Thyroid gland (tissue), 4 donors: ENCODE measurements around the gene SYT1. TPM values are rescaled to one million over a fixed set of nuclear protein-coding genes. Genes with fewer than 3 reads are reported as not detected.

Experiments used
- DNase-seq, 2 donors: peaks; one replicate each; pipeline ENCODE4 v3.0.0-alpha.2; 2019
- H3K27ac ChIP-seq, 3 donors: fragments of 200-600 bp; sonication (generic); 1 replicate in 2 of 3; 2 replicates in 1 of 3; pipeline ENCODE4 v1.5.1; 2016 to 2019; ENCODE audit warnings: mild to moderate bottlenecking in 1 of 3, moderate library complexity in 1 of 3
- H3K27me3 ChIP-seq: fragments of 200-600 bp; sonication (generic); one replicate; pipeline ENCODE4 v1.5.1; 2019
- H3K36me3 ChIP-seq, 2 donors: fragments of 200-600 bp; sonication (generic); one replicate each; pipeline ENCODE4 v1.5.1; 2016 to 2019
- H3K4me1 ChIP-seq, 2 donors: fragments of 200-600 bp; sonication (generic); one replicate each; pipeline ENCODE4 v1.5.1; 2017 to 2019
- H3K4me3 ChIP-seq, 3 donors: fragments of 200-600 bp; sonication (generic); replicated peaks in 1 of 3; 1 replicate in 2 of 3; 2 replicates in 1 of 3; pipeline ENCODE4 v1.5.1; 2016; ENCODE audit warnings: mild to moderate bottlenecking in 1 of 3
- H3K9me3 ChIP-seq: fragments of 200-600 bp; sonication (generic); one replicate; pipeline ENCODE4 v1.5.1; 2017
- CTCF ChIP-seq, 6 experiments: fragments of 200-600 bp in 3 of 6; fragments of 450-650 bp in 3 of 6; sonication (generic) in 3 of 6; IDR thresholded peaks; one replicate each; pipeline ENCODE4 v1.5.1; 2016 to 2019; ENCODE audit warnings: antibody characterized with exemption in 6 of 6, mild to moderate bottlenecking in 2 of 6, inconsistent platforms in 1 of 6, moderate library complexity in 1 of 6
- POLR2A ChIP-seq, 2 donors: fragments of 450-650 bp; IDR thresholded peaks; one replicate each; pipeline ENCODE4 v1.6.1; 2017; ENCODE audit warnings: antibody characterized with exemption in 2 of 2, mild to moderate bottlenecking in 2 of 2, moderate library complexity in 1 of 2
- WGBS, 2 donors: methylation state at CpG; one replicate each; pipeline ENCODE4 v1.1.5; 2017; 5-methylcytosine and 5-hydroxymethylcytosine counted together
- intact Hi-C: fragments of 100-400 bp; cut with DNase I; formaldehyde crosslinking; loops from one replicate; pipeline ENCODE4 v1.15.1; 2023
- total RNA-seq, 4 donors: library from RNA; depleted of rRNA; stranded (reverse); fragments of >200 nt; gene quantifications; one replicate each; pipeline ENCODE4 v1.2.3, GENCODE V29; 2016

Gene SYT1
- total RNA-seq, 4 donors from 2014 or later: 0.58 to 2.4 (median 1.2) TPM

- no peaks in the 10 kb centered on the region for H3K36me3 ChIP-seq
- DNase-seq: no peak
- intact Hi-C loops: no loop called here
- H3K27me3 ChIP-seq: no peaks in the 10 kb centered on the region
- no peaks in the 10 kb centered on the region for H3K4me1 ChIP-seq
- H3K9me3 ChIP-seq: no peaks in the 10 kb centered on the region
- H3K27ac ChIP-seq: no peak overlapping the region
- no peak for TF ChIP-seq CTCF (IDR thresholded peaks at IDR 0.05)
- TF ChIP-seq POLR2A (IDR thresholded peaks at IDR 0.05): no peak
- H3K4me3 ChIP-seq: no peak overlapping the region
- WGBS, 2 donors: 87 to 90% methylated on average over 3 of the region's 3 CpGs
Measured at GRCh38 chr12:79048962-79049361, 184.4 kb downstream of the SYT1 start.

GRCh38 chr12:79053394-79053793, 188.8 kb downstream of the SYT1 start:
- 96 to 98% methylated on average over 3 of the region's 3 CpGs for WGBS, 2 donors
- Histone ChIP-seq H3K4me1 (no peaks in the 10 kb centered on the region), H3K36me3 (no peaks in the 10 kb centered on the region), H3K4me3 (no peak overlapping the region), H3K27ac (no peak overlapping the region), H3K9me3 (no peaks in the 10 kb centered on the region), H3K27me3 (no peaks in the 10 kb centered on the region)
- TF ChIP-seq POLR2A (IDR thresholded peaks at IDR 0.05) (no peak), CTCF (IDR thresholded peaks at IDR 0.05) (no peak)
- intact Hi-C loops: no loop called here
- no peak for DNase-seq

- intact Hi-C loops: no loop called here
- WGBS, 2 donors: 75 to 85% methylated on average over 3 of the region's 3 CpGs
- no peaks in the 10 kb centered on the region for H3K9me3 ChIP-seq
Measured at GRCh38 chr12:79055926-79056674, 191.5 kb downstream of the SYT1 start.

GRCh38 chr12:79056775-79057174, 192.2 kb downstream of the SYT1 start:
- no peak overlapping the region for H3K4me3 ChIP-seq
- no peaks in the 10 kb centered on the region for H3K27me3 ChIP-seq
- intact Hi-C loops: no loop called here
- no peak overlapping the region for H3K27ac ChIP-seq
- TF ChIP-seq POLR2A (IDR thresholded peaks at IDR 0.05): no peak
- no peak for TF ChIP-seq CTCF (IDR thresholded peaks at IDR 0.05)
- no peak for DNase-seq
- H3K36me3 ChIP-seq: no peaks in the 10 kb centered on the region
- no peaks in the 10 kb centered on the region for H3K9me3 ChIP-seq
- no peaks in the 10 kb centered on the region for H3K4me1 ChIP-seq

More at GRCh38 chr12:79055926-79056674, 191.5 kb downstream of the SYT1 start:
- no peak overlapping the region for H3K27ac ChIP-seq
- TF ChIP-seq POLR2A (IDR thresholded peaks at IDR 0.05) (no peak), CTCF (IDR thresholded peaks at IDR 0.05) (no peak)
- no peak overlapping the region for H3K4me3 ChIP-seq
- DNase-seq: no peak
- H3K4me1 ChIP-seq: no peaks in the 10 kb centered on the region
- no peaks in the 10 kb centered on the region for H3K27me3 ChIP-seq
- H3K36me3 ChIP-seq: no peaks in the 10 kb centered on the region

- H3K27ac ChIP-seq: no peak overlapping the region
- no peaks in the 10 kb centered on the region for H3K9me3 ChIP-seq
- intact Hi-C loops: no loop called here
- H3K4me1 ChIP-seq: no peaks in the 10 kb centered on the region
- no peak for TF ChIP-seq CTCF (IDR thresholded peaks at IDR 0.05)
- no peak for TF ChIP-seq POLR2A (IDR thresholded peaks at IDR 0.05)
- DNase-seq: no peak
- H3K36me3 ChIP-seq: no peaks in the 10 kb centered on the region
- no peak overlapping the region for H3K4me3 ChIP-seq
- no peaks in the 10 kb centered on the region for H3K27me3 ChIP-seq
Measured at GRCh38 chr12:79057540-79057939, 193.0 kb downstream of the SYT1 start.
